Measurements from ENCODE around the gene NBPF3. TPM values are rescaled to one million over a fixed set of nuclear protein-coding genes. Genes with fewer than 3 reads are reported as not detected.

The NBPF3 gene
- total and polyA plus RNA-seq, 2 donors (not counting 3 experiments of a cell fraction or from before 2014, with no cell fraction given), result 3.3 to 6.5 TPM

DNA sequence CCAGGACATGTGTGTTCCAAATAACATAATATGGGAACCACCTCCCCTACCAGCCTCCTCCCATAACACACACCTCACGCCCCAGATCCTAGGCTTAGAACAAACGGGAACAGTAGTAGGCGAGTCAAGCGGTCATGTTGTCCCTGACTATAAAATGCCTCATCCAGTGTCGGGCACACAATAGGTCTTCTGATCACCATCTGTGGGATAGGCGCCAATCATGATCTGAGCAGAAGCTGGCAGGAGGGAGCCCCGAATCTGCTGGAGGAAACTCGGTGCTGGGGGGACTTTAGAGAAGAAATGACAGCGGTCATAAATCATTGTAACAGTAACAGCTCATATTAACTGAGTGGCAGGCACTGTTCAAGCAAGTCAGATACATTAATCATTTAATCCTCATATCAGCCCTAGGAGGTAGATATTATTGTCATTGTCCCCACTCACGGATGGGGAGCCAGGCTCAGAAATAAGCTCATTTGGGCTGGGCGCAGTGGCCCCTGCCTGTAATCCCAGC is 82.6 kb downstream of the NBPF3 start:
- ChIA-PET CTCF (interaction anchor here (0.7 to 1.8 kb wide), 4 partner anchors 9 to 310 kb away, joined by 3 to 10 read pairs (median 3); partner anchors contain the start of gene ALPL), POLR2A (no interaction called here)
- Histone ChIP-seq H3K27me3 (ENCODE audit: control insufficient read depth in 2 of 2, insufficient read depth in 2 of 2, low read length in 2 of 2) (no peaks in the 10 kb centered on the region), H3K9me3 (replicated peaks; ENCODE audit: control insufficient read depth, insufficient read depth, low read length) (no peaks in the 10 kb centered on the region), H4K20me1 (replicated peaks; ENCODE audit: control insufficient read depth, extremely low read depth, insufficient read depth, low read length) (no peaks in the 10 kb centered on the region), H3K9me1 (replicated peaks; ENCODE audit: control insufficient read depth, extremely low read depth, insufficient read depth, low read length) (no peaks in the 10 kb centered on the region), H3K4me3 (replicated peaks in 1 of 3; ENCODE audit: insufficient read depth in 1 of 3, low read depth in 1 of 3, low read length in 3 of 3) (no peak overlapping the region), H3K79me2 (ENCODE audit: control insufficient read depth, insufficient read depth, low read length) (no peaks in the 10 kb centered on the region), H3K27ac (ENCODE audit: insufficient read depth, low read depth, low read length) (no peak overlapping the region), H2AFZ (ENCODE audit: low read depth, low read length) (no peak overlapping the region), H3K36me3 (ENCODE audit: control insufficient read depth in 2 of 2, extremely low read depth in 1 of 2, insufficient read depth in 2 of 2, low read length in 2 of 2) (no peaks in the 10 kb centered on the region), H3K9ac (replicated peaks; ENCODE audit: extremely low read depth, insufficient read depth, low read length) (no peak overlapping the region), H3K4me1 (ENCODE audit: control insufficient read depth, extremely low read depth, insufficient read depth, low read length) (no peaks in the 10 kb centered on the region), H3K4me2 (ENCODE audit: insufficient read depth, low read length) (no peak overlapping the region)
- intact Hi-C loops (cut with micrococcal nuclease) (no loop called here), dilution Hi-C loops (cut with MboI; ENCODE audit: extremely low pct_ligation_motif_present, low sequenced_read_pairs) (no loop called here)
- TF ChIP-seq JUN (IDR thresholded peaks at IDR 0.05; ENCODE audit: borderline replicate concordance, insufficient read depth, insufficient read length, low read depth), result no peak
- TF ChIP-seq POLR2A (IDR thresholded peaks at IDR 0.05; ENCODE audit: low read depth, low read length), result no peak
- no peak for TF ChIP-seq EZH2 (IDR thresholded peaks at IDR 0.05; ENCODE audit: borderline replicate concordance, low read depth, low read length, severe bottlenecking)
- DNase-seq (ENCODE audit: low read depth, low spot score) (no peak), FAIRE-seq (no peak)
- BruUV-seq (replicated peaks), result no TSS peak

GRCh38 chr1:21523297-21523813 is 83.4 kb downstream of the NBPF3 start:
- intact Hi-C loops (cut with micrococcal nuclease) (no loop called here), dilution Hi-C loops (cut with MboI; ENCODE audit: extremely low pct_ligation_motif_present, low sequenced_read_pairs) (no loop called here)
- BruUV-seq (replicated peaks), result no TSS peak

More at GRCh38 chr1:21523297-21523813, 83.4 kb downstream of the NBPF3 start:
- Histone ChIP-seq H4K20me1 (replicated peaks; ENCODE audit: control insufficient read depth, extremely low read depth, insufficient read depth, low read length) (no peaks in the 10 kb centered on the region), H3K9me1 (replicated peaks; ENCODE audit: control insufficient read depth, extremely low read depth, insufficient read depth, low read length) (no peaks in the 10 kb centered on the region), H3K79me2 (ENCODE audit: control insufficient read depth, insufficient read depth, low read length) (no peaks in the 10 kb centered on the region), H3K9ac (replicated peaks; ENCODE audit: extremely low read depth, insufficient read depth, low read length) (no peak overlapping the region), H3K36me3 (ENCODE audit: control insufficient read depth in 2 of 2, extremely low read depth in 1 of 2, insufficient read depth in 2 of 2, low read length in 2 of 2) (no peaks in the 10 kb centered on the region), H2AFZ (ENCODE audit: low read depth, low read length) (no peak overlapping the region), H3K4me2 (ENCODE audit: insufficient read depth, low read length) (no peak overlapping the region), H3K27me3 (ENCODE audit: control insufficient read depth in 2 of 2, insufficient read depth in 2 of 2, low read length in 2 of 2) (no peaks in the 10 kb centered on the region), H3K4me1 (ENCODE audit: control insufficient read depth, extremely low read depth, insufficient read depth, low read length) (no peaks in the 10 kb centered on the region), H3K4me3 (replicated peaks in 1 of 3; ENCODE audit: insufficient read depth in 1 of 3, low read depth in 1 of 3, low read length in 3 of 3) (no peak overlapping the region), H3K27ac (ENCODE audit: insufficient read depth, low read depth, low read length) (no peak overlapping the region), H3K9me3 (replicated peaks; ENCODE audit: control insufficient read depth, insufficient read depth, low read length) (no peaks in the 10 kb centered on the region)
- FAIRE-seq (no peak), DNase-seq (ENCODE audit: low read depth, low spot score) (no peak)
- TF ChIP-seq, protein P1, sequence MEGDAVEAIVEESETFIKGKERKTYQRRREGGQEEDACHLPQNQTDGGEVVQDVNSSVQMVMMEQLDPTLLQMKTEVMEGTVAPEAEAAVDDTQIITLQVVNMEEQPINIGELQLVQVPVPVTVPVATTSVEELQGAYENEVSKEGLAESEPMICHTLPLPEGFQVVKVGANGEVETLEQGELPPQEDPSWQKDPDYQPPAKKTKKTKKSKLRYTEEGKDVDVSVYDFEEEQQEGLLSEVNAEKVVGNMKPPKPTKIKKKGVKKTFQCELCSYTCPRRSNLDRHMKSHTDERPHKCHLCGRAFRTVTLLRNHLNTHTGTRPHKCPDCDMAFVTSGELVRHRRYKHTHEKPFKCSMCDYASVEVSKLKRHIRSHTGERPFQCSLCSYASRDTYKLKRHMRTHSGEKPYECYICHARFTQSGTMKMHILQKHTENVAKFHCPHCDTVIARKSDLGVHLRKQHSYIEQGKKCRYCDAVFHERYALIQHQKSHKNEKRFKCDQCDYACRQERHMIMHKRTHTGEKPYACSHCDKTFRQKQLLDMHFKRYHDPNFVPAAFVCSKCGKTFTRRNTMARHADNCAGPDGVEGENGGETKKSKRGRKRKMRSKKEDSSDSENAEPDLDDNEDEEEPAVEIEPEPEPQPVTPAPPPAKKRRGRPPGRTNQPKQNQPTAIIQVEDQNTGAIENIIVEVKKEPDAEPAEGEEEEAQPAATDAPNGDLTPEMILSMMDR (IDR thresholded peaks at IDR 0.05; ENCODE audit: extremely low read depth in 1 of 2, insufficient read depth in 1 of 2, low read depth in 1 of 2, low read length in 2 of 2), result no peak
- TF ChIP-seq POLR2A (IDR thresholded peaks at IDR 0.05; ENCODE audit: low read depth, low read length), result no peak
- no peak for TF ChIP-seq POLR2AphosphoS5 (IDR thresholded peaks at IDR 0.05; ENCODE audit: insufficient read depth, low read depth, low read length)
- no peak for TF ChIP-seq FOS (IDR thresholded peaks at IDR 0.05; ENCODE audit: borderline replicate concordance, insufficient read depth, low read length)
- no peak for TF ChIP-seq MYC (IDR thresholded peaks at IDR 0.05; ENCODE audit: low read depth, low read length)
- TF ChIP-seq EZH2 (IDR thresholded peaks at IDR 0.05; ENCODE audit: borderline replicate concordance, low read depth, low read length, severe bottlenecking), result no peak
- no peak for TF ChIP-seq GATA2 (IDR thresholded peaks at IDR 0.05; ENCODE audit: insufficient read depth, insufficient read length, low read depth, low read length)
- no peak for TF ChIP-seq JUN (IDR thresholded peaks at IDR 0.05; ENCODE audit: borderline replicate concordance, insufficient read depth, insufficient read length, low read depth)
- TF ChIP-seq MAX (IDR thresholded peaks at IDR 0.05; ENCODE audit: insufficient read depth, insufficient read length), result no peak
- POLR2A ChIA-PET, result no interaction called here
- CTCF ChIA-PET, result interaction anchor here (0.7 to 1.8 kb wide), 6 partner anchors 10 to 253 kb away, joined by 3 to 10 read pairs (median 3); partner anchors contain the start of gene ALPL
